Type B pancreatic cell (in vitro differentiated cells): ENCODE results near the gene PDE3A. TPM values are rescaled to one million over a fixed set of nuclear protein-coding genes. Genes with fewer than 3 reads are reported as not detected.

Source experiments
- DNase-seq: peaks from one replicate; pipeline ENCODE4 v3.0.0; 2021; ENCODE audit warnings: mixed read lengths; ENCODE audit not compliant: unreplicated experiment; ENCODE audit errors: extremely low spot score
- H3K27ac Mint-ChIP-seq: 2 replicates; pipeline ENCODE4 v1.8.0; 2021; ENCODE audit warnings: mild to moderate bottlenecking, mixed read lengths
- H3K27me3 Mint-ChIP-seq: 2 replicates; pipeline ENCODE4 v1.8.0; 2021; ENCODE audit warnings: mixed read lengths
- H3K36me3 Mint-ChIP-seq: 2 replicates; pipeline ENCODE4 v1.8.0; 2021; ENCODE audit warnings: mixed read lengths
- H3K4me1 Mint-ChIP-seq: one replicate; pipeline ENCODE4 v1.8.0; 2021; ENCODE audit warnings: mixed read lengths; ENCODE audit not compliant: unreplicated experiment
- H3K4me3 Mint-ChIP-seq: 2 replicates; pipeline ENCODE4 v1.8.0; 2021; ENCODE audit warnings: mild to moderate bottlenecking, mixed read lengths
- H3K9me3 Mint-ChIP-seq: 2 replicates; pipeline ENCODE4 v1.8.0; 2021; ENCODE audit warnings: mixed read lengths
- CTCF ChIP-seq: fragments of 200-600 bp; sonication (generic); conservative IDR thresholded peaks from 2 replicates; pipeline ENCODE4 v1.5.0; 2021; ENCODE audit warnings: antibody characterized with exemption, mild to moderate bottlenecking
- total RNA-seq: library from RNA; stranded (reverse); gene quantifications from 2 replicates; pipeline ENCODE4 v1.2.1, GENCODE V29; 2021; ENCODE audit warnings: low replicate concordance

PDE3A gene
- total RNA-seq, 1 donor from 2014 or later, result 19.7 TPM

- no peak for TF ChIP-seq CTCF
- peak overlapping the region; percentile 75 for H3K4me3 Mint-ChIP-seq
Measured at GRCh38 chr12:20372326-20373096, 4.2 kb downstream of the PDE3A start.

GRCh38 chr12:20374795-20375194 lies 6.5 kb downstream of the PDE3A start:
- Mint-ChIP-seq H3K9me3 (no peaks in the 10 kb centered on the region), H3K27me3 (peaks cover 44% of the 10 kb centered on the region), H3K27ac (no peak overlapping the region), H3K4me1 (peaks cover 3% of the 10 kb centered on the region), H3K36me3 (peaks cover 10% of the 10 kb centered on the region), H3K4me3 (no peak overlapping the region)
- TF ChIP-seq CTCF, result no peak
- DNase-seq, result no peak

More at GRCh38 chr12:20372326-20373096, 4.2 kb downstream of the PDE3A start:
- H3K9me3 Mint-ChIP-seq, result no peaks in the 10 kb centered on the region
- DNase-seq, result no peak
- peaks cover 57% of the 10 kb centered on the region for H3K27me3 Mint-ChIP-seq
- no peak overlapping the region for H3K27ac Mint-ChIP-seq
- H3K4me1 Mint-ChIP-seq, result peaks cover 7% of the 10 kb centered on the region
- peaks cover 10% of the 10 kb centered on the region for H3K36me3 Mint-ChIP-seq

- Mint-ChIP-seq H3K27ac (no peak overlapping the region), H3K9me3 (no peaks in the 10 kb centered on the region), H3K27me3 (peaks cover 37% of the 10 kb centered on the region), H3K4me1 (peaks cover 8% of the 10 kb centered on the region), H3K4me3 (no peak overlapping the region), H3K36me3 (peaks cover 10% of the 10 kb centered on the region)
- TF ChIP-seq CTCF, result no peak
- no peak for DNase-seq
Measured at GRCh38 chr12:20375560-20375959, 7.2 kb downstream of the PDE3A start.

- TF ChIP-seq CTCF, result peak; percentile 66
- Mint-ChIP-seq H3K4me3 (no peak overlapping the region), H3K4me1 (peaks cover 4% of the 10 kb centered on the region), H3K36me3 (peaks cover 10% of the 10 kb centered on the region), H3K9me3 (no peaks in the 10 kb centered on the region), H3K27ac (no peak overlapping the region), H3K27me3 (peaks cover 26% of the 10 kb centered on the region)
- DNase-seq, result no peak
Measured at GRCh38 chr12:20376984-20377383, 8.6 kb downstream of the PDE3A start.

- peaks cover 12% of the 10 kb centered on the region for H3K36me3 Mint-ChIP-seq
- H3K9me3 Mint-ChIP-seq, result no peaks in the 10 kb centered on the region
- peaks cover 22% of the 10 kb centered on the region for H3K27me3 Mint-ChIP-seq
- no peak overlapping the region for H3K27ac Mint-ChIP-seq
- DNase-seq, result no peak
- H3K4me3 Mint-ChIP-seq, result no peak overlapping the region
- peaks cover 4% of the 10 kb centered on the region for H3K4me1 Mint-ChIP-seq
- no peak for TF ChIP-seq CTCF
Measured at GRCh38 chr12:20377750-20378149, 9.4 kb downstream of the PDE3A start.
